Liver (tissue), 9 donors: ENCODE results near the gene VGLL4. TPM values are rescaled to one million over a fixed set of nuclear protein-coding genes. Genes with fewer than 3 reads are reported as not detected.

Source experiments
- DNase-seq: peaks from one replicate; pipeline ENCODE4 v3.0.0-alpha.2; 2017; ENCODE audit warnings: low spot score
- H3K27ac ChIP-seq, 2 donors: one replicate each; pipeline ENCODE4 v1.7.0; 2013; ENCODE audit warnings: inconsistent platforms in 2 of 2, low read length in 2 of 2, control low read depth in 1 of 2, low read depth in 1 of 2, mild to moderate bottlenecking in 1 of 2
- H3K27me3 ChIP-seq, 4 donors: one replicate each; pipeline versions ENCODE4 v1.6.1 to v1.7.0; 2013; ENCODE audit warnings: low read length in 3 of 4, inconsistent platforms in 1 of 4, mild to moderate bottlenecking in 1 of 4, moderate library complexity in 1 of 4; ENCODE audit not compliant: control insufficient read depth in 4 of 4, insufficient read depth in 4 of 4
- H3K36me3 ChIP-seq, 4 donors: one replicate each; pipeline versions ENCODE4 v1.6.1 to v1.7.0; 2013; ENCODE audit warnings: low read length in 3 of 4, mild to moderate bottlenecking in 3 of 4, low read depth in 1 of 4, moderate library complexity in 1 of 4; ENCODE audit not compliant: control insufficient read depth in 4 of 4, insufficient read depth in 3 of 4
- H3K4me1 ChIP-seq, 4 donors: one replicate each; pipeline versions ENCODE4 v1.6.1 to v1.7.0; 2013; ENCODE audit warnings: low read length in 3 of 4, mild to moderate bottlenecking in 3 of 4, moderate library complexity in 1 of 4; ENCODE audit not compliant: control insufficient read depth in 4 of 4, insufficient read depth in 4 of 4
- H3K4me3 ChIP-seq, 3 donors: one replicate each; pipeline versions ENCODE4 v1.6.1 to v1.7.0; 2013; ENCODE audit warnings: low read length in 3 of 3, control low read depth in 1 of 3, low read depth in 1 of 3, mild to moderate bottlenecking in 1 of 3
- H3K9ac ChIP-seq, 2 donors: one replicate each; pipeline ENCODE4 v1.7.0; 2013; ENCODE audit warnings: low read length in 2 of 2, mild to moderate bottlenecking in 2 of 2, moderate library complexity in 2 of 2, control low read depth in 1 of 2, low read depth in 1 of 2
- H3K9me3 ChIP-seq, 4 donors: one replicate each; pipeline versions ENCODE4 v1.6.1 to v1.7.0; 2013; ENCODE audit warnings: low read length in 3 of 4; ENCODE audit not compliant: control insufficient read depth in 4 of 4
- EGR1 ChIP-seq, 2 donors: IDR thresholded peaks; 2 replicates each; pipeline ENCODE4 v1.6.1; 2016 to 2018; ENCODE audit warnings: antibody characterized with exemption in 2 of 2, low read depth in 2 of 2
- FOXA1 ChIP-seq: IDR thresholded peaks from 2 replicates; pipeline ENCODE4 v1.6.1; 2016; ENCODE audit warnings: antibody characterized with exemption
- FOXA2 ChIP-seq: IDR thresholded peaks from 2 replicates; pipeline ENCODE4 v1.6.1; 2016; ENCODE audit warnings: antibody characterized with exemption
- GABPA ChIP-seq, 2 donors: IDR thresholded peaks in 1 of 2; conservative IDR thresholded peaks in 1 of 2; 2 replicates each; pipeline ENCODE4 v1.6.1; 2016; ENCODE audit warnings: antibody characterized with exemption in 2 of 2, mild to moderate bottlenecking in 1 of 2, moderate library complexity in 1 of 2
- HNF4A ChIP-seq, 2 donors: conservative IDR thresholded peaks; 2 replicates each; pipeline ENCODE4 v1.6.1; 2016; ENCODE audit warnings: antibody characterized with exemption in 2 of 2, mild to moderate bottlenecking in 2 of 2
- JUND ChIP-seq, 2 donors: IDR thresholded peaks; 2 replicates each; pipeline ENCODE4 v1.6.1; 2016; ENCODE audit warnings: antibody characterized with exemption in 2 of 2
- NR2F2 ChIP-seq: IDR thresholded peaks from 2 replicates; pipeline ENCODE4 v1.6.1; 2016; ENCODE audit warnings: antibody characterized with exemption
- RAD21 ChIP-seq, 2 donors: IDR thresholded peaks; 2 replicates each; pipeline ENCODE4 v1.6.1; 2016; ENCODE audit warnings: antibody characterized with exemption in 2 of 2, mild to moderate bottlenecking in 2 of 2
- RXRA ChIP-seq, 2 donors: IDR thresholded peaks; 2 replicates each; pipeline ENCODE4 v1.6.1; 2017 to 2018; ENCODE audit warnings: antibody characterized with exemption in 2 of 2, mild to moderate bottlenecking in 1 of 2
- TAF1 ChIP-seq: conservative IDR thresholded peaks from 2 replicates; pipeline ENCODE4 v1.6.1; 2016; ENCODE audit warnings: antibody characterized with exemption, mild to moderate bottlenecking
- YY1 ChIP-seq: IDR thresholded peaks from 2 replicates; pipeline ENCODE4 v1.6.1; 2016; ENCODE audit warnings: antibody characterized with exemption, mild to moderate bottlenecking
- WGBS: extraction: QIAGEN DNeasy Blood & Tissue Kit; methylation state at CpG from one replicate; pipeline ENCODE4 v1.1.7; 2013; 5-methylcytosine and 5-hydroxymethylcytosine counted together
- polyA plus RNA-seq, 2 donors: library from polyadenylated mRNA; stranded (reverse) in 1 of 2; unstranded in 1 of 2; fragments of 200-250 nt in 1 of 2; fragments of >200 nt in 1 of 2; fragmentation: Nextera tagmentation in 1 of 2; extraction: Ambion mirVana in 1 of 2; gene quantifications; one replicate each; pipeline versions ENCODE4 v1.2.1 to v1.2.3, GENCODE V29; 2013 to 2015
- total RNA-seq, 2 donors: library from RNA; depleted of rRNA; stranded (reverse); fragments of >200 nt; gene quantifications; one replicate each; pipeline ENCODE4 v1.2.3, GENCODE V29; 2014
- TF ChIP-seq, protein P1 (sequence below): fragments of 150-350 bp; IDR thresholded peaks from 2 replicates; pipeline ENCODE4 v1.5.1; 2017; ENCODE audit warnings: improper control_type of control experiment, low read depth, low read length; ENCODE audit not compliant: missing input control
- TF ChIP-seq, protein P2 (sequence below): IDR thresholded peaks from 2 replicates; pipeline ENCODE4 v1.6.1; 2016; ENCODE audit warnings: antibody characterized with exemption
- TF ChIP-seq, protein P3 (sequence below): IDR thresholded peaks from 2 replicates; pipeline ENCODE4 v1.6.1; 2016; ENCODE audit warnings: antibody characterized with exemption
- TF ChIP-seq, protein P4 (sequence below): IDR thresholded peaks from 2 replicates; pipeline ENCODE4 v1.6.1; 2016; ENCODE audit warnings: antibody characterized with exemption
- TF ChIP-seq, protein P5 (sequence below): IDR thresholded peaks from 2 replicates; pipeline ENCODE4 v1.6.1; 2016; ENCODE audit warnings: antibody characterized with exemption, mild to moderate bottlenecking
- donor health status: healthy.
- donor health status: healthy.
- donor health status: healthy.
- donor health status: healthy.
- donor health status: healthy.

VGLL4 gene
- total and polyA plus RNA-seq, 4 donors, result 7.2 to 27.9 (median 13.0) TPM

DNA sequence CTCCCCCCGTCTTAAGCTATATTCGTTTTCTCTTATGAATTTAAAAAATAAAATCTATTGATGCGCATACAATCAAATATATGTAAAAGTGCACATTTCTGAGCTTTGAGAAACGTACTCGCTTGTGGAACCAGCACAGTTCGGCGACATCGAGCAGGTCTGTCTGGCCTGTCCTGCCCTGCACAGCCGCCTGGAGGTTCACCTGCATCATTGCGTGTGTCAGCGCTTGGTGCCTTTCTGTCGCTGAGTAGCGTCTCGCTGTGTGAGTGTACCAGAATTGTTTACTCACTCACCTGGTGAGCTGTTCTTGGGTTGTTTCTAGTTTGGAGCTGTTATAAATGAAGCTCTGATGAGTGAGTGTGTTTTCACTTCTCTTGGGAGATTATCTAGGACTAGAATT is 104.0 kb downstream of the VGLL4 start:
- TF ChIP-seq GABPA (IDR thresholded peaks at IDR 0.05 in 1 of 2, conservative IDR thresholded peaks at IDR 0.05 in 1 of 2) (no peak), HNF4A (conservative IDR thresholded peaks at IDR 0.05) (no peak), NR2F2 (no peak), EGR1 (IDR thresholded peaks at IDR 0.05; ENCODE audit: low read depth in 2 of 2) (no peak), FOXA1 (no peak), RAD21 (IDR thresholded peaks at IDR 0.05) (no peak), TAF1 (no peak), YY1 (no peak), JUND (IDR thresholded peaks at IDR 0.05) (no peak), RXRA (IDR thresholded peaks at IDR 0.05) (no peak)
- TF ChIP-seq, protein P1, sequence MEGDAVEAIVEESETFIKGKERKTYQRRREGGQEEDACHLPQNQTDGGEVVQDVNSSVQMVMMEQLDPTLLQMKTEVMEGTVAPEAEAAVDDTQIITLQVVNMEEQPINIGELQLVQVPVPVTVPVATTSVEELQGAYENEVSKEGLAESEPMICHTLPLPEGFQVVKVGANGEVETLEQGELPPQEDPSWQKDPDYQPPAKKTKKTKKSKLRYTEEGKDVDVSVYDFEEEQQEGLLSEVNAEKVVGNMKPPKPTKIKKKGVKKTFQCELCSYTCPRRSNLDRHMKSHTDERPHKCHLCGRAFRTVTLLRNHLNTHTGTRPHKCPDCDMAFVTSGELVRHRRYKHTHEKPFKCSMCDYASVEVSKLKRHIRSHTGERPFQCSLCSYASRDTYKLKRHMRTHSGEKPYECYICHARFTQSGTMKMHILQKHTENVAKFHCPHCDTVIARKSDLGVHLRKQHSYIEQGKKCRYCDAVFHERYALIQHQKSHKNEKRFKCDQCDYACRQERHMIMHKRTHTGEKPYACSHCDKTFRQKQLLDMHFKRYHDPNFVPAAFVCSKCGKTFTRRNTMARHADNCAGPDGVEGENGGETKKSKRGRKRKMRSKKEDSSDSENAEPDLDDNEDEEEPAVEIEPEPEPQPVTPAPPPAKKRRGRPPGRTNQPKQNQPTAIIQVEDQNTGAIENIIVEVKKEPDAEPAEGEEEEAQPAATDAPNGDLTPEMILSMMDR, result no peak
- TF ChIP-seq, protein P2, sequence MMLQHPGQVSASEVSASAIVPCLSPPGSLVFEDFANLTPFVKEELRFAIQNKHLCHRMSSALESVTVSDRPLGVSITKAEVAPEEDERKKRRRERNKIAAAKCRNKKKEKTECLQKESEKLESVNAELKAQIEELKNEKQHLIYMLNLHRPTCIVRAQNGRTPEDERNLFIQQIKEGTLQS, result no peak
- TF ChIP-seq, protein P3, sequence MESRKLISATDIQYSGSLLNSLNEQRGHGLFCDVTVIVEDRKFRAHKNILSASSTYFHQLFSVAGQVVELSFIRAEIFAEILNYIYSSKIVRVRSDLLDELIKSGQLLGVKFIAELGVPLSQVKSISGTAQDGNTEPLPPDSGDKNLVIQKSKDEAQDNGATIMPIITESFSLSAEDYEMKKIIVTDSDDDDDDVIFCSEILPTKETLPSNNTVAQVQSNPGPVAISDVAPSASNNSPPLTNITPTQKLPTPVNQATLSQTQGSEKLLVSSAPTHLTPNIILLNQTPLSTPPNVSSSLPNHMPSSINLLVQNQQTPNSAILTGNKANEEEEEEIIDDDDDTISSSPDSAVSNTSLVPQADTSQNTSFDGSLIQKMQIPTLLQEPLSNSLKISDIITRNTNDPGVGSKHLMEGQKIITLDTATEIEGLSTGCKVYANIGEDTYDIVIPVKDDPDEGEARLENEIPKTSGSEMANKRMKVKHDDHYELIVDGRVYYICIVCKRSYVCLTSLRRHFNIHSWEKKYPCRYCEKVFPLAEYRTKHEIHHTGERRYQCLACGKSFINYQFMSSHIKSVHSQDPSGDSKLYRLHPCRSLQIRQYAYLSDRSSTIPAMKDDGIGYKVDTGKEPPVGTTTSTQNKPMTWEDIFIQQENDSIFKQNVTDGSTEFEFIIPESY, result no peak
- TF ChIP-seq, protein P4, sequence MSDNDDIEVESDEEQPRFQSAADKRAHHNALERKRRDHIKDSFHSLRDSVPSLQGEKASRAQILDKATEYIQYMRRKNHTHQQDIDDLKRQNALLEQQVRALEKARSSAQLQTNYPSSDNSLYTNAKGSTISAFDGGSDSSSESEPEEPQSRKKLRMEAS, result no peak
- TF ChIP-seq, protein P5, sequence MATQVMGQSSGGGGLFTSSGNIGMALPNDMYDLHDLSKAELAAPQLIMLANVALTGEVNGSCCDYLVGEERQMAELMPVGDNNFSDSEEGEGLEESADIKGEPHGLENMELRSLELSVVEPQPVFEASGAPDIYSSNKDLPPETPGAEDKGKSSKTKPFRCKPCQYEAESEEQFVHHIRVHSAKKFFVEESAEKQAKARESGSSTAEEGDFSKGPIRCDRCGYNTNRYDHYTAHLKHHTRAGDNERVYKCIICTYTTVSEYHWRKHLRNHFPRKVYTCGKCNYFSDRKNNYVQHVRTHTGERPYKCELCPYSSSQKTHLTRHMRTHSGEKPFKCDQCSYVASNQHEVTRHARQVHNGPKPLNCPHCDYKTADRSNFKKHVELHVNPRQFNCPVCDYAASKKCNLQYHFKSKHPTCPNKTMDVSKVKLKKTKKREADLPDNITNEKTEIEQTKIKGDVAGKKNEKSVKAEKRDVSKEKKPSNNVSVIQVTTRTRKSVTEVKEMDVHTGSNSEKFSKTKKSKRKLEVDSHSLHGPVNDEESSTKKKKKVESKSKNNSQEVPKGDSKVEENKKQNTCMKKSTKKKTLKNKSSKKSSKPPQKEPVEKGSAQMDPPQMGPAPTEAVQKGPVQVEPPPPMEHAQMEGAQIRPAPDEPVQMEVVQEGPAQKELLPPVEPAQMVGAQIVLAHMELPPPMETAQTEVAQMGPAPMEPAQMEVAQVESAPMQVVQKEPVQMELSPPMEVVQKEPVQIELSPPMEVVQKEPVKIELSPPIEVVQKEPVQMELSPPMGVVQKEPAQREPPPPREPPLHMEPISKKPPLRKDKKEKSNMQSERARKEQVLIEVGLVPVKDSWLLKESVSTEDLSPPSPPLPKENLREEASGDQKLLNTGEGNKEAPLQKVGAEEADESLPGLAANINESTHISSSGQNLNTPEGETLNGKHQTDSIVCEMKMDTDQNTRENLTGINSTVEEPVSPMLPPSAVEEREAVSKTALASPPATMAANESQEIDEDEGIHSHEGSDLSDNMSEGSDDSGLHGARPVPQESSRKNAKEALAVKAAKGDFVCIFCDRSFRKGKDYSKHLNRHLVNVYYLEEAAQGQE, result no peak
- no peak overlapping the region for H3K4me3 ChIP-seq
- WGBS, result 96% methylated on average over 14 of the region's 14 CpGs
- H3K4me1 ChIP-seq, result no peaks in the 10 kb centered on the region
- no peak overlapping the region for H3K9ac ChIP-seq
- DNase-seq, result no peak
- no peaks in the 10 kb centered on the region for H3K9me3 ChIP-seq
- no peaks in the 10 kb centered on the region for H3K27me3 ChIP-seq
- no peaks in the 10 kb centered on the region for H3K36me3 ChIP-seq
- H3K27ac ChIP-seq, result no peak overlapping the region

DNA sequence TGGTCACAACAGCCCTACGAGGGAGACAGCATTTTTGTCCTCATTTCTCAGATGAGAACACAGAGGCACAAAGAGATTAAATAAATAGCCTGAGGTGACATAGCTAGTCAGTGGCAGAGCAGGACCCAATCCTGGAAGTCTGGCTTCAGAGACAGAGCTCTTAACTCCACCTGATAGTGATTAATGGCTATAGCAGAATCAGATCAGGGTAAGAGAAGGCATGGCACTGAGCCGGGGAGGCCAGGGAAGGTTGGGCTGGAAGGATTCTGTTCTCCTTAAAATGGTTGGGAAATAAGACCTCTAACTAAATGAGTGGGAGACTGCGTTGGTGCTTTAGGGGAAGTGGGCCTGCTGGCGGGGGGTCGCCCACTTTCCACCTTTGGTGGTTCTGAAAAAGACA is 104.5 kb downstream of the VGLL4 start:
- H3K4me1 ChIP-seq, result no peaks in the 10 kb centered on the region
- H3K36me3 ChIP-seq, result no peaks in the 10 kb centered on the region
- no peaks in the 10 kb centered on the region for H3K27me3 ChIP-seq
- no peak overlapping the region for H3K9ac ChIP-seq
- WGBS, result 96% methylated on average over 5 of the region's 5 CpGs
- DNase-seq, result no peak
- no peak overlapping the region for H3K4me3 ChIP-seq
- no peaks in the 10 kb centered on the region for H3K9me3 ChIP-seq
- TF ChIP-seq EGR1 (IDR thresholded peaks at IDR 0.05; ENCODE audit: low read depth in 2 of 2) (no peak), GABPA (IDR thresholded peaks at IDR 0.05 in 1 of 2, conservative IDR thresholded peaks at IDR 0.05 in 1 of 2) (no peak), FOXA2 (no peak), FOXA1 (no peak), HNF4A (conservative IDR thresholded peaks at IDR 0.05) (no peak), RXRA (IDR thresholded peaks at IDR 0.05) (no peak)
- TF ChIP-seq, protein P5, result no peak
- TF ChIP-seq, protein P4, result no peak
- no peak overlapping the region for H3K27ac ChIP-seq
